ENCODE measurements around the gene KLHDC9. TPM values are rescaled to one million over a fixed set of nuclear protein-coding genes. Genes with fewer than 3 reads are reported as not detected.

KLHDC9 gene
- total and polyA plus RNA-seq, 12 donors: 0.83 to 17.7 (median 7.1) TPM

DNA sequence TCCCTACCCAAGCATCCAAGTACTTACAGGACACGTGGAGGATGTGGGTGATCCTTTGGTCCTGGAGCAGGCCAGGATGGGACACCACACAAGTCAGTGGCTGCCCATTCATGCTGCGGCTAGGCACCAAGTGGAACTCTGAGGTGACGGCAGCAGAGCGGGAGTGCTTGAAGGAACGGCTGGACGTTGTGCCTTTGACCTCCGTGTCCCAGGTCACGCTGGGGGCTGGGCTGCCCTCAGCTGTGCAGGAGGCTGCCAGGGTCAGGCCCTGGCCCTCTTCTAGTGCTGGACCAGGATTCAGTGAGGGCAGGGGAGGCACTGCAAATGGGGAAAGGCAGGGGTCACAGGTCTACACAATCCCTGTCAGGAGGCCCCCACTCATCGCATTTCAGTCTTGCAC is 20.7 kb upstream of the KLHDC9 start:
- ATAC-seq (no peak), DNase-seq (no peak)
- WGBS, 2 donors: 77 to 82% methylated on average over 9 of the region's 9 CpGs
- intact Hi-C loops (cut with DNase I): no loop called here
- H3K4me3 ChIP-seq: no peak overlapping the region
- H3K4me1 ChIP-seq: peaks cover 0 to 2% (median 0%) of the 10 kb centered on the region in 9 donors
- TF ChIP-seq, protein P1, sequence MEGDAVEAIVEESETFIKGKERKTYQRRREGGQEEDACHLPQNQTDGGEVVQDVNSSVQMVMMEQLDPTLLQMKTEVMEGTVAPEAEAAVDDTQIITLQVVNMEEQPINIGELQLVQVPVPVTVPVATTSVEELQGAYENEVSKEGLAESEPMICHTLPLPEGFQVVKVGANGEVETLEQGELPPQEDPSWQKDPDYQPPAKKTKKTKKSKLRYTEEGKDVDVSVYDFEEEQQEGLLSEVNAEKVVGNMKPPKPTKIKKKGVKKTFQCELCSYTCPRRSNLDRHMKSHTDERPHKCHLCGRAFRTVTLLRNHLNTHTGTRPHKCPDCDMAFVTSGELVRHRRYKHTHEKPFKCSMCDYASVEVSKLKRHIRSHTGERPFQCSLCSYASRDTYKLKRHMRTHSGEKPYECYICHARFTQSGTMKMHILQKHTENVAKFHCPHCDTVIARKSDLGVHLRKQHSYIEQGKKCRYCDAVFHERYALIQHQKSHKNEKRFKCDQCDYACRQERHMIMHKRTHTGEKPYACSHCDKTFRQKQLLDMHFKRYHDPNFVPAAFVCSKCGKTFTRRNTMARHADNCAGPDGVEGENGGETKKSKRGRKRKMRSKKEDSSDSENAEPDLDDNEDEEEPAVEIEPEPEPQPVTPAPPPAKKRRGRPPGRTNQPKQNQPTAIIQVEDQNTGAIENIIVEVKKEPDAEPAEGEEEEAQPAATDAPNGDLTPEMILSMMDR (IDR thresholded peaks at IDR 0.05): no peak
- peaks cover 0 to 18% (median 9%) of the 10 kb centered on the region in 7 donors for H3K27me3 ChIP-seq
- no peaks in the 10 kb centered on the region for H3K36me3 ChIP-seq
- no peaks in the 10 kb centered on the region for H3K9me3 ChIP-seq
- no peak overlapping the region for H3K27ac ChIP-seq

DNA sequence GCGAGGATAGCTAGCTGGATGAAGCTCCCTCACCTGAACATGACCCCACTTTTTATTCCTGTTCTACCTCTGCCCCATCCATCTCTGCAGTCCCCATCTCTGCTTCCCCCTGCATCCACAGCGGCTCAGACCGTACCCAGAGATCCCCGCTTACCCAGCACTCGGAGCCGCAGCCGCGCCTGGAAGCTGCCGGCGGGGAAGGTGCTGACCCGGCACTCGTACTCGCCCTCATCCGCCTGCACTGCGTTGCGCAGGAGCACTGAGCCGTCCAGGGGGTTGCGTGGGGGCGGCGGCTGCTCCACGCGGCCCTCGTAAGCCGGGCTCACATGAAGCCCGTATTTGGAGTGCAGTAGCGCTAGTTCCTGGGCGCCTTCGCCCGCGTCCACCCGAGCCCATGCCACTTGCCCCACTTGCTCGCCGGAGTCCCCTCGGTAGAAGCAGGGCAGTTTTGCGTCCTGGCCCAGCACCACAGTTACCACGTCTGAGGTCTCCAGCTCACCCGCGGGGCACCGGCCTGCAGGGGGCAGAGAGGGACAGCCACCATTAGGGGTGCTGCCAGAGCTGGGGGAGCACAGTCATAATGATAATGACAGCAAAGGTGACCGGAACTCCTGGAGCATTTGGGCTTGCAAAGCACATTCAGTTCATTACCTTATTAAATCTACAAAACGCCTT is 18.6 kb upstream of the KLHDC9 start:
- 46 to 53% methylated on average over 41 of the region's 41 CpGs for WGBS, 2 donors
- no peak overlapping the region for H3K4me3 ChIP-seq
- no peak for DNase-seq
- intact Hi-C loops (cut with DNase I): no loop called here
- H3K36me3 ChIP-seq: no peaks in the 10 kb centered on the region
- no peaks in the 10 kb centered on the region for H3K9me3 ChIP-seq
- peaks cover 0 to 18% (median 9%) of the 10 kb centered on the region in 7 donors for H3K27me3 ChIP-seq
- peaks cover 0 to 22% (median 0%) of the 10 kb centered on the region in 9 donors for H3K4me1 ChIP-seq
- TF ChIP-seq, protein P1 (IDR thresholded peaks at IDR 0.05): no peak
- no peak for ATAC-seq
- no peak overlapping the region for H3K27ac ChIP-seq

DNA sequence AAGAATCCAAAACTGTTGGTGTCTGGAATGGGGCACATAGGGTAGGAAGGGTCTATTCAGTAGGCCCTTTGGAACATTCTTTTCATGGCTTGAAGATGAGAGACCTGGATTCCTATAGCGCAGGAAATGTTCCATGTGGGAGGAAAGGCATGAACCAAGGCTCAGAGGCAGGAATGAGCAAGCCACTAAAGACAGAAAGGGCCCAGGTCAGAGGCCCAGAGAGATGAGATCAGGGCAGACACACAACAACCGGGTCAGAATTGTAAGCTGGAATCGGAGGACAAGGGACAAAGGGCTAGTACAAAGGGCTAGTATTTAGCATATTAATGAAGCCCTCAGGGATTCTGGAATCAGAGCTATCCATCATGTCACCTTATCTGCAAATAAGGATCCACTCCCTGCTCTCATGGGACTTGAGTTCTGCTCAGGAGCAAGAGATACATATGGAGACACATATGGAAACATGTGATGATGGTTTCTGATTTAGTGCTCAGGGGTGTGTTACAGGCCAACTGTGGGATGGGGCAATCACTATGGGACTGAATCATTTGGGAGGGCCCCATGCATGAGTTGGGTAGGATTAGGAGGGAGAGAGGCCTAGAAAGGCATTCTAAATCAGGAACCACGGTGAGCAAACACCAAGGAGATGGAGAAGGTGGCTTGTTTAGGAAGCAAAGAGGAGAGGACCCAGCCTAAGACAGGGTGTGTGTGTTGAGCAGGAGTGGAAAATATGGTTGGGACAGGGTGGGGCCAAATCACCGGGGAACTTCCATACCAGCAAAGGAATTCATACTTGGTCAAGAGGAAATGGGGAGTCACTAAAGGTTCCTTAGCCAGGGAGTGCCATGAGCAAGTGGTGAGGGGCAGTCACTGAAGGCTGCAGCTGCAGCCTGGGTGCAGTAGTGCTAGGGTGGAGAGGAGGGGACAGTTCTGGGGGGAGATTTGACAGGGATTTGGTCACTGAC is 17.4 kb upstream of the KLHDC9 start:
- peaks cover 0 to 22% (median 0%) of the 10 kb centered on the region in 9 donors for H3K4me1 ChIP-seq
- H3K9me3 ChIP-seq: no peaks in the 10 kb centered on the region
- peaks cover 0 to 18% (median 9%) of the 10 kb centered on the region in 7 donors for H3K27me3 ChIP-seq
- no peak for DNase-seq
- ATAC-seq: no peak
- TF ChIP-seq, protein P1 (IDR thresholded peaks at IDR 0.05): no peak
- no peak overlapping the region for H3K27ac ChIP-seq
- no peak overlapping the region for H3K4me3 ChIP-seq
- no peaks in the 10 kb centered on the region for H3K36me3 ChIP-seq
- intact Hi-C loops (cut with DNase I): no loop called here
- 78 to 82% methylated on average over 5 of the region's 5 CpGs for WGBS, 2 donors

DNA sequence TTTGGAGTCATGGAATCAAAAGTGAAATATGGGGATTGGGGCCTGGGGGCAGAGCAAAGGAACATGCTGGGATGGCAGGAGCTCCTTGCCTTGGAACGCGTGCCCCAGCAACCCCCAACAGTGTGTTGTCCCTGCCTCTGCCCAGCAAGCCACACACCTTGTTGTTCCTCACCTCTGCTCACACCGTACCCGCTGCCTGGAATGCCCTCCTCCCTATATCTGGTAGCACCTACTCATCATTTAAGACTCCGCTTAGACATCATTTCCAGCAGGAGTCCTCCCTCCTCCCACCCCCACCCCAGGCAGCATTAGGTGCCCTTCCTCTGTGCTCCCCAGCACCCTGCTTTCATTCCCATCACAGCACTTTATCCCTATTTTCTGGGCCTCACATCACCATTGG is 16.6 kb upstream of the KLHDC9 start:
- Histone ChIP-seq H3K4me1 (peaks cover 0 to 22% (median 0%) of the 10 kb centered on the region in 9 donors), H3K36me3 (no peaks in the 10 kb centered on the region), H3K9me3 (no peaks in the 10 kb centered on the region), H3K4me3 (no peak overlapping the region), H3K27ac (no peak overlapping the region), H3K27me3 (peaks cover 0 to 18% (median 9%) of the 10 kb centered on the region in 7 donors)
- DNase-seq (no peak), ATAC-seq (no peak)
- 77 to 79% methylated on average over 5 of the region's 5 CpGs for WGBS, 2 donors
- intact Hi-C loops (cut with DNase I): no loop called here
- TF ChIP-seq, protein P1 (IDR thresholded peaks at IDR 0.05): no peak

Data from heart right ventricle (tissue), 16 donors.